Endothelial cell of umbilical vein (primary cell): ENCODE measurements around the gene PTPN14. TPM values are rescaled to one million over a fixed set of nuclear protein-coding genes. Genes with fewer than 3 reads are reported as not detected.

Experiments used
- BruUV-seq: library from RNA; stranded (reverse); fragments of 400-500 nt; replicated peaks from 2 replicates; lab custom pipeline; 2021; lab: Mats Ljungman, UMichigan
- CTCF ChIA-PET: fragments of 300-600, 350-600 bp; sonication (Branson Sonifier 250); formaldehyde crosslinking; loops from one replicate; lab custom pipeline; 2021; ENCODE audit warnings: antibody characterized with exemption, inconsistent platforms; lab: Charles Lee
- POLR2A ChIA-PET: fragments of 300-600, 350-600 bp; sonication (Branson Sonifier 250); formaldehyde crosslinking; loops from one replicate; lab custom pipeline; 2021; ENCODE audit warnings: antibody characterized with exemption, inconsistent platforms; lab: Charles Lee
- DNase-seq: peaks from one replicate; pipeline ENCODE4 v3.0.0-alpha.2; 2011; ENCODE audit warnings: low read depth, low spot score
- FAIRE-seq: peaks from 2 replicates; lab custom pipeline; 2011; peaks lifted over from hg19 to GRCh38; lab: Jason Lieb, UNC
- H2AFZ ChIP-seq: 2 replicates; pipeline ENCODE4 v1.6.0; 2012; ENCODE audit warnings: low read depth, low read length, control low read depth, inconsistent platforms
- H3K27ac ChIP-seq: 2 replicates; pipeline ENCODE4 v1.5.1; 2011; ENCODE audit warnings: low read depth, mild to moderate bottlenecking, control low read depth, low read length, moderate library complexity; ENCODE audit not compliant: insufficient read depth
- H3K27me3 ChIP-seq, 2 experiments: 2 replicates each; pipeline versions ENCODE4 v1.6.0 to v1.6.1; 2011; ENCODE audit warnings: low read length in 2 of 2, mixed read lengths in 1 of 2; ENCODE audit not compliant: control insufficient read depth in 2 of 2, insufficient read depth in 2 of 2
- H3K36me3 ChIP-seq, 2 experiments: 2 replicates in 1 of 2; 3 replicates in 1 of 2; pipeline ENCODE4 v1.5.1; 2011; ENCODE audit warnings: low read length in 2 of 2, mild to moderate bottlenecking in 1 of 2, moderate library complexity in 1 of 2; ENCODE audit not compliant: control insufficient read depth in 2 of 2, insufficient read depth in 2 of 2; ENCODE audit errors: extremely low read depth in 1 of 2
- H3K4me1 ChIP-seq: 3 replicates; pipeline ENCODE4 v1.5.1; 2011; ENCODE audit warnings: mild to moderate bottlenecking, low read length; ENCODE audit not compliant: control insufficient read depth, insufficient read depth; ENCODE audit errors: extremely low read depth
- H3K4me2 ChIP-seq: 2 replicates; pipeline ENCODE4 v1.6.1; 2011; ENCODE audit warnings: low read length, control low read depth, mixed read lengths; ENCODE audit not compliant: insufficient read depth
- H3K4me3 ChIP-seq, 3 experiments: fragments of 200-600 bp in 1 of 3; sonication (generic), shearing (Covaris generic) in 1 of 3; replicated peaks in 1 of 3; 2 replicates each; pipeline ENCODE4 v1.5.1; 2011 to 2016; ENCODE audit warnings: control low read depth in 3 of 3, low read length in 3 of 3, mild to moderate bottlenecking in 2 of 3, inconsistent platforms in 1 of 3, low read depth in 1 of 3, moderate library complexity in 1 of 3; ENCODE audit not compliant: insufficient read depth in 1 of 3
- H3K79me2 ChIP-seq: 2 replicates; pipeline ENCODE4 v1.6.0; 2012; ENCODE audit warnings: low read length, inconsistent platforms; ENCODE audit not compliant: control insufficient read depth, insufficient read depth
- H3K9ac ChIP-seq: replicated peaks from 2 replicates; pipeline ENCODE3; 2011; ENCODE audit warnings: low read length, control low read depth; ENCODE audit not compliant: insufficient read depth; ENCODE audit errors: extremely low read depth
- H3K9me1 ChIP-seq: replicated peaks from 3 replicates; pipeline ENCODE4 v1.6.0; 2011; ENCODE audit warnings: mild to moderate bottlenecking, low read length; ENCODE audit not compliant: control insufficient read depth, insufficient read depth; ENCODE audit errors: extremely low read depth
- H3K9me3 ChIP-seq: replicated peaks from 2 replicates; pipeline ENCODE4 v1.5.1; 2012; ENCODE audit warnings: low read length, inconsistent platforms; ENCODE audit not compliant: control insufficient read depth, insufficient read depth
- H4K20me1 ChIP-seq: replicated peaks from 2 replicates; pipeline ENCODE3; 2011; ENCODE audit warnings: mild to moderate bottlenecking, low read length; ENCODE audit not compliant: control insufficient read depth, insufficient read depth; ENCODE audit errors: extremely low read depth
- CTCF ChIP-seq, 2 donors: IDR thresholded peaks; 1 replicate in 1 of 2; 2 replicates in 1 of 2; pipeline ENCODE4 v1.5.1; 2011; ENCODE audit warnings: low read length in 2 of 2, mild to moderate bottlenecking in 2 of 2, moderate library complexity in 2 of 2, control low read depth in 1 of 2, inconsistent platforms in 1 of 2, low read depth in 1 of 2; ENCODE audit not compliant: insufficient read depth in 1 of 2; ENCODE audit errors: extremely low read depth in 1 of 2
- EZH2 ChIP-seq: IDR thresholded peaks from 2 replicates; pipeline ENCODE4 v1.6.1; 2012; ENCODE audit warnings: borderline replicate concordance, low read depth, mild to moderate bottlenecking, moderate library complexity, low read length, inconsistent platforms; ENCODE audit not compliant: severe bottlenecking
- FOS ChIP-seq: IDR thresholded peaks from 2 replicates; pipeline ENCODE4 v1.6.1; 2011; ENCODE audit warnings: mild to moderate bottlenecking, low read length, moderate library complexity, borderline replicate concordance; ENCODE audit not compliant: insufficient read depth
- GATA2 ChIP-seq: IDR thresholded peaks from 2 replicates; pipeline ENCODE4 v1.7.0; 2011; ENCODE audit warnings: low read depth, mild to moderate bottlenecking, moderate library complexity, mixed read lengths, low read length; ENCODE audit not compliant: insufficient read length, insufficient read depth
- JUN ChIP-seq: IDR thresholded peaks from 2 replicates; pipeline ENCODE4 v1.6.1; 2011; ENCODE audit warnings: borderline replicate concordance, low read depth; ENCODE audit not compliant: insufficient read length, insufficient read depth
- MAX ChIP-seq: IDR thresholded peaks from 2 replicates; pipeline ENCODE4 v1.6.1; 2011; ENCODE audit not compliant: insufficient read depth, insufficient read length
- MYC ChIP-seq: IDR thresholded peaks from one replicate; pipeline ENCODE4 v1.6.1; 2011; ENCODE audit warnings: mild to moderate bottlenecking, low read depth, low read length
- POLR2A ChIP-seq: IDR thresholded peaks from 2 replicates; pipeline ENCODE4 v1.6.1; 2012; ENCODE audit warnings: low read depth, mild to moderate bottlenecking, control low read depth, low read length
- POLR2AphosphoS5 ChIP-seq: IDR thresholded peaks from 2 replicates; pipeline ENCODE4 v1.6.1; 2012; ENCODE audit warnings: low read depth, mild to moderate bottlenecking, control low read depth, low read length, moderate library complexity; ENCODE audit not compliant: insufficient read depth
- dilution Hi-C: fragments of 300-500 bp; cut with MboI; formaldehyde crosslinking; loops from one replicate; pipeline ENCODE4 v1.15.0; 2019; ENCODE audit warnings: low sequenced_read_pairs; ENCODE audit not compliant: extremely low pct_ligation_motif_present
- intact Hi-C: fragments of 100-400 bp; cut with micrococcal nuclease; formaldehyde crosslinking; loops from one replicate; pipeline ENCODE4 v1.10.0; 2022
- polyA plus RNA-seq, 4 experiments: library from polyadenylated mRNA; depleted of rRNA in 3 of 4; stranded (reverse) in 3 of 4; unstranded in 1 of 4; fragments of >200 nt; gene quantifications; 2 replicates each; pipeline versions ENCODE4 v1.2.1 to v1.2.3, GENCODE V29; 2011 to 2012; ENCODE audit warnings: missing spikeins in 1 of 4
- total RNA-seq: library from RNA; stranded (reverse); gene quantifications from 2 replicates; pipeline ENCODE4 v1.2.3, GENCODE V29; 2021

Gene PTPN14
- total and polyA plus RNA-seq, 2 donors (not counting 3 experiments of a cell fraction or from before 2014, with no cell fraction given), result 18.5 to 93.0 TPM

- no peaks in the 10 kb centered on the region for H4K20me1 ChIP-seq
- H3K79me2 ChIP-seq, result peaks cover 3% of the 10 kb centered on the region
- no peaks in the 10 kb centered on the region for H3K9me3 ChIP-seq
- H3K4me3 ChIP-seq, result no peak overlapping the region
- H3K27me3 ChIP-seq, result no peaks in the 10 kb centered on the region
- ChIA-PET POLR2A (no interaction called here), CTCF (interaction anchor here (0.6 to 1.1 kb wide), 3 partner anchors 10 to 682 kb away, joined by 3 read pairs; partner anchors contain the start of gene PTPN14)
- peaks cover 23 to 45% of the 10 kb centered on the region in 2 experiments for H3K36me3 ChIP-seq
- BruUV-seq, result no TSS peak
- intact Hi-C loops, result no loop called here
- no peak for DNase-seq
- H3K27ac ChIP-seq, result no peak overlapping the region
- H3K4me1 ChIP-seq, result no peaks in the 10 kb centered on the region
- no peak overlapping the region for H2AFZ ChIP-seq
- no peak overlapping the region for H3K9ac ChIP-seq
- no peak for FAIRE-seq
- TF ChIP-seq MYC (no peak), EZH2 (no peak), CTCF (IDR thresholded peaks at IDR 0.05; ENCODE audit: extremely low read depth in 1 of 2, insufficient read depth in 1 of 2, low read depth in 1 of 2, low read length in 2 of 2) (no peak), JUN (no peak), FOS (no peak), POLR2A (no peak), POLR2AphosphoS5 (no peak), GATA2 (no peak), MAX (no peak)
- H3K4me2 ChIP-seq, result no peak overlapping the region
- dilution Hi-C loops, result no loop called here
- H3K9me1 ChIP-seq, result no peaks in the 10 kb centered on the region
Observed at GRCh38 chr1:214393086-214393485, 158.3 kb downstream of the PTPN14 start.
